Right cardiac atrium (tissue), 5 donors: ENCODE results near the gene VPS13D. TPM values are rescaled to one million over a fixed set of nuclear protein-coding genes. Genes with fewer than 3 reads are reported as not detected.

Experiments
- ATAC-seq, 2 donors: fragments of 200-7000 bp; cut with Tn5 transposase; one replicate each; pipeline versions ENCODE4 v1.8.0 to v1.9.1; 2020; ENCODE audit warnings: moderate library complexity in 2 of 2, mild to moderate bottlenecking in 1 of 2
- DNase-seq, 3 donors: peaks; one replicate each; pipeline ENCODE4 v3.0.0-alpha.2; 2020
- H3K27ac ChIP-seq: one replicate; pipeline ENCODE4 v1.5.1; 2013; ENCODE audit warnings: mild to moderate bottlenecking, low read length, control low read depth, moderate library complexity
- H3K27me3 ChIP-seq: one replicate; pipeline ENCODE4 v1.6.1; 2013; ENCODE audit not compliant: control insufficient read depth, insufficient read depth
- H3K4me1 ChIP-seq: one replicate; pipeline ENCODE4 v1.6.1; 2013; ENCODE audit warnings: low read length; ENCODE audit not compliant: control insufficient read depth, insufficient read depth
- H3K4me3 ChIP-seq: one replicate; pipeline ENCODE4 v1.5.1; 2013; ENCODE audit warnings: low read length, control low read depth
- H3K9me3 ChIP-seq: one replicate; pipeline ENCODE4 v1.6.1; 2013; ENCODE audit warnings: low read length; ENCODE audit not compliant: control insufficient read depth
- WGBS: extraction: QIAGEN DNeasy Blood & Tissue Kit; methylation state at CpG from one replicate; pipeline ENCODE4 v1.1.7; 2013; 5-methylcytosine and 5-hydroxymethylcytosine counted together
- intact Hi-C, 4 donors: fragments of 100-400 bp; cut with DNase I; formaldehyde crosslinking; loops; one replicate each; pipeline versions ENCODE4 v1.11.0 to v1.14.0; 2022 to 2023
- polyA plus RNA-seq: library from polyadenylated mRNA; stranded (reverse); fragments of 200-250 nt; gene quantifications from one replicate; pipeline ENCODE4 v1.2.3, GENCODE V29; 2013
- total RNA-seq, 4 donors: library from RNA; stranded (reverse); fragmentation: NEBNext Ultra II Directional; extraction: Animal tissue kit (Norgen Biotek cat#: 25700); gene quantifications; one replicate each; pipeline ENCODE4 v1.2.1, GENCODE V29; 2021
- donor health status: healthy with polysubstance abuse.
- donor health status: DM: no; HTN: yes; CAD: no.
- donor health status: DM: no; HTN: no; CAD: no.
- donor health status: DM: no; HTN: yes; CAD: no; lungs with severe emphysema.
- donor health status: DM: yes; HTN: yes; CAD: no.

VPS13D gene
- total and polyA plus RNA-seq, 5 donors: 25.8 to 56.4 (median 54.8) TPM

GRCh38 chr1:12442217-12442616 is 212.4 kb downstream of the VPS13D start:
- Histone ChIP-seq H3K4me1 (peaks cover 3% of the 10 kb centered on the region), H3K27ac (no peak overlapping the region), H3K27me3 (no peaks in the 10 kb centered on the region), H3K9me3 (no peaks in the 10 kb centered on the region), H3K4me3 (no peak overlapping the region)
- DNase-seq (no peak), ATAC-seq (no peak)
- intact Hi-C loops: no loop called here
- WGBS: 96% methylated on average over 1 of the region's 1 CpG

GRCh38 chr1:12443151-12443550 is 213.3 kb downstream of the VPS13D start:
- intact Hi-C loops: no loop called here
- Histone ChIP-seq H3K9me3 (no peaks in the 10 kb centered on the region), H3K27ac (no peak overlapping the region), H3K4me1 (peaks cover 3% of the 10 kb centered on the region), H3K27me3 (no peaks in the 10 kb centered on the region), H3K4me3 (no peak overlapping the region)
- no peak for ATAC-seq
- DNase-seq: no peak

- no peak overlapping the region for H3K27ac ChIP-seq
- WGBS: 95% methylated on average over 4 of the region's 4 CpGs
- intact Hi-C loops: no loop called here
- H3K27me3 ChIP-seq: no peaks in the 10 kb centered on the region
- ATAC-seq (no peak), DNase-seq (no peak)
- no peaks in the 10 kb centered on the region for H3K9me3 ChIP-seq
- no peak overlapping the region for H3K4me3 ChIP-seq
- H3K4me1 ChIP-seq: peaks cover 9% of the 10 kb centered on the region
These were observed 214.6 kb downstream of the VPS13D start for GRCh38 chr1:12444329-12444841.

GRCh38 chr1:12445257-12445656 is 215.4 kb downstream of the VPS13D start:
- H3K27ac ChIP-seq: no peak overlapping the region
- H3K4me1 ChIP-seq: peaks cover 16% of the 10 kb centered on the region
- no peak for DNase-seq
- H3K9me3 ChIP-seq: no peaks in the 10 kb centered on the region
- no peak for ATAC-seq
- no peak overlapping the region for H3K4me3 ChIP-seq
- intact Hi-C loops: no loop called here
- 90% methylated on average over 3 of the region's 3 CpGs for WGBS
- no peaks in the 10 kb centered on the region for H3K27me3 ChIP-seq

- Histone ChIP-seq H3K27me3 (no peaks in the 10 kb centered on the region), H3K4me3 (no peak overlapping the region), H3K27ac (no peak overlapping the region), H3K9me3 (no peaks in the 10 kb centered on the region), H3K4me1 (peaks cover 19% of the 10 kb centered on the region)
- ATAC-seq: no peak
- no peak for DNase-seq
- WGBS: 89% methylated on average over 2 of the region's 2 CpGs
- intact Hi-C loops: no loop called here
These were observed 216.8 kb downstream of the VPS13D start for GRCh38 chr1:12446593-12446992.

- Histone ChIP-seq H3K4me3 (no peak overlapping the region), H3K27ac (no peak overlapping the region), H3K4me1 (peaks cover 22% of the 10 kb centered on the region), H3K27me3 (no peaks in the 10 kb centered on the region), H3K9me3 (no peaks in the 10 kb centered on the region)
- intact Hi-C loops: no loop called here
- no peak for DNase-seq
- no peak for ATAC-seq
- WGBS: 54% methylated on average over 3 of the region's 3 CpGs
These were observed 217.5 kb downstream of the VPS13D start for GRCh38 chr1:12447307-12447706.

- intact Hi-C loops: no loop called here
- Histone ChIP-seq H3K4me3 (no peak overlapping the region), H3K9me3 (no peaks in the 10 kb centered on the region), H3K27me3 (no peaks in the 10 kb centered on the region), H3K4me1 (peaks cover 24% of the 10 kb centered on the region), H3K27ac (no peak overlapping the region)
- DNase-seq (no peak), ATAC-seq (no peak)
- WGBS: 88% methylated on average over 7 of the region's 7 CpGs
These were observed 218.1 kb downstream of the VPS13D start for GRCh38 chr1:12447849-12448312.

GRCh38 chr1:12448746-12449177 is 218.9 kb downstream of the VPS13D start:
- Histone ChIP-seq H3K27ac (peak overlapping the region; percentile 59), H3K27me3 (no peaks in the 10 kb centered on the region), H3K9me3 (no peaks in the 10 kb centered on the region), H3K4me3 (no peak overlapping the region), H3K4me1 (peaks cover 30% of the 10 kb centered on the region)
- 44% methylated on average over 3 of the region's 3 CpGs for WGBS
- ATAC-seq (peak; percentile 59 to 62), DNase-seq (peak in 1 of 3 donors; percentile 43)
- intact Hi-C loops: no loop called here

GRCh38 chr1:12450090-12450755 is 220.4 kb downstream of the VPS13D start:
- H3K27me3 ChIP-seq: no peaks in the 10 kb centered on the region
- H3K27ac ChIP-seq: peak overlapping the region; percentile 15
- WGBS: 64% methylated on average over 10 of the region's 10 CpGs
- H3K4me1 ChIP-seq: peaks cover 35% of the 10 kb centered on the region
- no peaks in the 10 kb centered on the region for H3K9me3 ChIP-seq
- no peak overlapping the region for H3K4me3 ChIP-seq
- ATAC-seq: peak; percentile 44
- DNase-seq: peak in 2 of 3 donors; percentile 52 to 73
- intact Hi-C loops: no loop called here

GRCh38 chr1:12450756-12451559 is 221.1 kb downstream of the VPS13D start:
- Histone ChIP-seq H3K4me3 (no peak overlapping the region), H3K27ac (peak overlapping the region; percentile 51), H3K4me1 (peaks cover 35% of the 10 kb centered on the region), H3K9me3 (no peaks in the 10 kb centered on the region), H3K27me3 (no peaks in the 10 kb centered on the region)
- WGBS: 59% methylated on average over 4 of the region's 4 CpGs
- intact Hi-C loops: no loop called here
- ATAC-seq (peak in 1 of 2 donors; percentile 44), DNase-seq (no peak)

- Histone ChIP-seq H3K27me3 (no peaks in the 10 kb centered on the region), H3K4me3 (no peak overlapping the region), H3K9me3 (no peaks in the 10 kb centered on the region), H3K4me1 (peaks cover 35% of the 10 kb centered on the region), H3K27ac (peak overlapping the region; percentile 59)
- 93% methylated on average over 3 of the region's 3 CpGs for WGBS
- no peak for ATAC-seq
- intact Hi-C loops: no loop called here
- DNase-seq: no peak
These were observed 221.7 kb downstream of the VPS13D start for GRCh38 chr1:12451560-12451900.
